RWPE2 (cell line): ENCODE results near the gene RNLS.

ENCODE experiments used
- ATAC-seq: fragments of 200-7000 bp; cut with Tn5 transposase; 3 replicates; pipeline ENCODE4 v1.9.1; 2021; ENCODE audit warnings: low read depth
- DNase-seq: peaks from one replicate; pipeline ENCODE4 v3.0.0-alpha.2; 2020; ENCODE audit warnings: low spot score
- H3K27ac ChIP-seq: fragments of 450-650 bp; 2 replicates; pipeline ENCODE4 v1.5.1; 2017; ENCODE audit warnings: mild to moderate bottlenecking; ENCODE audit not compliant: poor library complexity, severe bottlenecking
- H3K27me3 ChIP-seq: fragments of 250-450 bp; sonication (Bioruptor Pico); 2 replicates; pipeline ENCODE4 v1.5.1; 2021; ENCODE audit warnings: mild to moderate bottlenecking, moderate library complexity; ENCODE audit not compliant: insufficient read depth, poor library complexity, severe bottlenecking
- H3K36me3 ChIP-seq: fragments of 250-450 bp; sonication (Bioruptor Pico); 2 replicates; pipeline ENCODE4 v1.5.1; 2020; ENCODE audit warnings: low read depth, mild to moderate bottlenecking, moderate library complexity
- H3K4me1 ChIP-seq: fragments of 250-450 bp; sonication (Bioruptor Pico); 2 replicates; pipeline ENCODE4 v1.5.1; 2021; ENCODE audit warnings: mild to moderate bottlenecking, moderate library complexity; ENCODE audit not compliant: insufficient read depth, poor library complexity, severe bottlenecking
- H3K4me3 ChIP-seq: fragments of 250-450 bp; sonication (Bioruptor Pico); 2 replicates; pipeline ENCODE4 v1.5.1; 2021; ENCODE audit warnings: mild to moderate bottlenecking, moderate library complexity; ENCODE audit not compliant: severe bottlenecking
- H3K9me3 ChIP-seq: fragments of 250-450 bp; sonication (Bioruptor Pico); 2 replicates; pipeline ENCODE4 v1.5.1; 2021; ENCODE audit warnings: mild to moderate bottlenecking, moderate library complexity; ENCODE audit not compliant: severe bottlenecking
- CTCF ChIP-seq: fragments of 450-650 bp; IDR thresholded peaks from one replicate; pipeline ENCODE4 v1.5.1; 2017; ENCODE audit warnings: mild to moderate bottlenecking, moderate library complexity; ENCODE audit not compliant: poor library complexity, severe bottlenecking

Gene RNLS

GRCh38 chr10:88333248-88333630 lies 249.9 kb downstream of the RNLS start:
- Histone ChIP-seq H3K36me3 (no peaks in the 10 kb centered on the region), H3K27ac (no peak overlapping the region), H3K4me1 (no peaks in the 10 kb centered on the region), H3K9me3 (no peaks in the 10 kb centered on the region), H3K27me3 (no peaks in the 10 kb centered on the region), H3K4me3 (no peak overlapping the region)
- no peak for DNase-seq
- no peak for ATAC-seq
- TF ChIP-seq CTCF: no peak

- no peak overlapping the region for H3K4me3 ChIP-seq
- no peaks in the 10 kb centered on the region for H3K36me3 ChIP-seq
- no peaks in the 10 kb centered on the region for H3K9me3 ChIP-seq
- DNase-seq (no peak), ATAC-seq (no peak)
- no peak overlapping the region for H3K27ac ChIP-seq
- TF ChIP-seq CTCF: no peak
- H3K27me3 ChIP-seq: no peaks in the 10 kb centered on the region
- no peaks in the 10 kb centered on the region for H3K4me1 ChIP-seq
These were observed 250.4 kb downstream of the RNLS start for GRCh38 chr10:88332503-88333247.

GRCh38 chr10:88330174-88330573 lies 252.9 kb downstream of the RNLS start:
- Histone ChIP-seq H3K27me3 (no peaks in the 10 kb centered on the region), H3K27ac (no peak overlapping the region), H3K36me3 (no peaks in the 10 kb centered on the region), H3K4me3 (no peak overlapping the region), H3K4me1 (no peaks in the 10 kb centered on the region), H3K9me3 (no peaks in the 10 kb centered on the region)
- ATAC-seq (no peak), DNase-seq (no peak)
- TF ChIP-seq CTCF: no peak

- Histone ChIP-seq H3K27ac (no peak overlapping the region), H3K4me1 (no peaks in the 10 kb centered on the region), H3K4me3 (no peak overlapping the region), H3K36me3 (no peaks in the 10 kb centered on the region), H3K27me3 (no peaks in the 10 kb centered on the region), H3K9me3 (peaks cover 7% of the 10 kb centered on the region)
- ATAC-seq: no peak
- DNase-seq: no peak
- no peak for TF ChIP-seq CTCF
These were observed 260.6 kb downstream of the RNLS start for GRCh38 chr10:88322324-88323063.
